Left renal pelvis (tissue), 4 donors: ENCODE results near the gene LAYN. TPM values are rescaled to one million over a fixed set of nuclear protein-coding genes. Genes with fewer than 3 reads are reported as not detected.

ENCODE experiments used
- DNase-seq, 4 donors: peaks; one replicate each; pipeline ENCODE4 v3.0.0-alpha.2; 2013; ENCODE audit warnings: low read depth in 4 of 4, low spot score in 3 of 4
- polyA plus RNA-seq, 4 donors: library from polyadenylated mRNA; unstranded; fragments of 120-200 nt; gene quantifications; one replicate each; pipeline ENCODE4 v1.2.1, GENCODE V29; 2013; ENCODE audit not compliant: insufficient read length in 4 of 4

LAYN gene
- polyA plus RNA-seq, 4 donors, result 4.6 to 8.7 (median 7.6) TPM

- no peak for DNase-seq
These were observed 50.9 kb downstream of the LAYN start for GRCh38 chr11:111591187-111591960.

- DNase-seq, result no peak
These were observed 52.0 kb downstream of the LAYN start for GRCh38 chr11:111592491-111592890.

DNA sequence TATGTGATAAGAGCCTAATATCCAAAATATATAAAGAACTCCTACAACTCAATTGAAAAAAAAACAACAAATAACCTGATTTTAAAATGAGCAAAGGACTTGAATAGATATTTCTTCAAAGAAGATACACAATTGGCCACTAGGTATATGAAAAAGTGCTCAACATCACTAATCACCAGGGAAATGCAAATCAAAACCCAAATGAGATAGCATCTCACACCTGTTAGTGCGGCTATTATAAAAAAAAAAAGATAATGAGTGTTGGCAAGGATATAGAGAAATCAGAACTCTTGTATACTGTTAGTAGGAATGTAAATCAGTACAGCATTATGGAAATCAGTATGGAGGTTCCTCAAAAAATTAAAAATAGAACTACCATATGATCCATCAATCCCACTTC lies 55.8 kb downstream of the LAYN start:
- DNase-seq, result no peak

DNA sequence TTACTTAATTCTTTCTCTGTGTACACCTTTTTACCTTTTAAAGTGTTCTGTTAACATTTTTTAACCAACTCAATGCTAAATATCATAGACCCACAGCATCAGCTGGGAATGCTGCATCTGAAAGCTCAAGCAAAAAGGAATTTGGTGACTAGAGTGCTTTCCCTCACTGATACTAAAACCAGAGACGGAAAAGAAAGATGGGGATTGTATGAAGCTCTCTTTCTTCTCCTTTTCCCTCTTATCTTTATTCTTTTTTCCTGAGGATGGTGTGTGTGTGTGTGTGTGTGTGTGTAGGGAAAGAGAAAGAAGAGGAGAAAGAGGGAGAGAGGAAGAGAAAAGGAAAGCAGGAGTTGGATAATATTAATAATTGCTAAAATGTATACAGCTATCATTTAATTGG lies 57.6 kb downstream of the LAYN start:
- no peak for DNase-seq

- DNase-seq, result no peak
These were observed 58.0 kb downstream of the LAYN start for GRCh38 chr11:111598559-111598958.

GRCh38 chr11:111601636-111601978 lies 61.1 kb downstream of the LAYN start:
- no peak for DNase-seq

DNA sequence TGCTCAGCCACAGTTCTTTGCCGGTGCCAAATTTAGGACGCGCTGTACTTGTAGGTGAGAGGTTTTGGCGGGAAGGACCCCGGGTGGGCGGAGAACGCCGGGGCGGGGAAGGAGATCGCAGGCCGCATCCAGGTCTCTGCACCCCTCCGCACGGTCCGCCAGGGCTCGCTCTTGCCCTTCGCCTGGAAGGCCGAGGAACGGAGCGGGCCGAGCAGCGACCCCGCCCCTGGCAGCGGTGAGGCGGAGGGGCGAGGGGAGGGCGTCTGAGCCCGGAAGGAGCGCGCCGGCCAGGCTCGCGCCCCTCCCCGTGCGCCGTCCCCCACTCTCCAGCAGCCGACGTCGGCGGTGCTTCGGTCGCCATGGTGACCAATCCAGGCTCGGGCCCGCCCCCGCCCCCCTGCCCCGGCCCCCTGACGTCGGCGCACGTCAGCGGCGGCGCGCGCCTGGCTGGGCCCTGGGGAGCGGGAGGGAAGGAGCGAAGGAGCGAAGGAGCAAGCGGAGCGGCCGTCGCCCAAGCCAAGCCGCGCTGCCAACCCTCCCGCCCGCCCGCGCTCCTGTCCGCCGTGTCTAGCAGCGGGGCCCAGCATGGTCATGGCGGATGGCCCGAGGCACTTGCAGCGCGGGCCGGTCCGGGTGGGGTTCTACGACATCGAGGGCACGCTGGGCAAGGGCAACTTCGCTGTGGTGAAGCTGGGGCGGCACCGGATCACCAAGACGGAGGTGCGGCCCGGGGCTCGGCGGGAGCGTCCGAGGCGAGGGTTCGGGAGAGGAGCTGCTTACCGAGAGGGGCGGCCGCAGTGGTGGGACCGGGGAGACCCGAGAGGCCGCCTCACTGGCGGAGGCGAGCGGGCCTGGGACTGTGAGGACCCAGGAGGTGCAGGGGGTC lies 61.7 kb downstream of the LAYN start, which contains the start of gene SIK2:
Gene SIK2 (plus strand): TSS at position 471 of the 886 bp plus-strand sequence. CDS start 115 bp downstream, at position 586.
- DNase-seq, result peak; percentile 80 to 91 (median 90)

DNA sequence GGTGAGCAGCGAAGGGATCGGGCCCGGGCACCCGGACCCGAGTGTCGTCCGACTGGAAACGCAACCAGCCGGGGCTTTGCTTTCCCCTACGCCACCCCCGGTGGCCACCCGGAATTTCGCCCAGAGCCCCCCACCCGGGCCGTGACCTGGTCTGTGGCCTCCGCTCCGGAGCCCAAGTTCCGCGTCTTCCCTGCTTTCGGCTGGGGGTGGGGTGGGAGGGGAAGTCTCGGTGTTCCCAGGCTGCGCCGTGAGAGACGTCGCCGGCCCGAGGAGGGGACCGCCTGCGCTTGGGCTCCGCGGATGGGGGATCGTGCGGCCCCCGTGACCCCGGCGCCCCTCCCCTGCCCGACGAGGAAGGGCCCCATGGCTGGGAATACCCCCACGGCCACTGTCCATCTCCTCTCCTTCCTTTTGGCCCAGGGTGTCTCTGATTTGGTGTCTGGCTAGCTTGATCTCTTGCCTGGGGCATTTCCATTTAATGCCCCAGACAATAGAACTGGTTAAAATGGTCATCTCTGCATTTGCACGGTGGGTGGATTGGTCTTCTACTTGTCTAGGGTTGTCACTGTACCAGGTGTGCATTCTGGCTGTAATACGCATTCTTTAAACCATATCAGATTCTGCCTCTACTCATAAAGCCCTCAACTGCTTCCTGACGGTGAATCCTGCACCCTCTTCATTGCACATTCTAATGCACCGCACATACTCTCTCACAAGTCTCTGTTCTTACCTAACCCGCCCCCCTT lies 62.5 kb downstream of the LAYN start:
- DNase-seq, result peak in 1 of 4 donors; percentile 37

DNA sequence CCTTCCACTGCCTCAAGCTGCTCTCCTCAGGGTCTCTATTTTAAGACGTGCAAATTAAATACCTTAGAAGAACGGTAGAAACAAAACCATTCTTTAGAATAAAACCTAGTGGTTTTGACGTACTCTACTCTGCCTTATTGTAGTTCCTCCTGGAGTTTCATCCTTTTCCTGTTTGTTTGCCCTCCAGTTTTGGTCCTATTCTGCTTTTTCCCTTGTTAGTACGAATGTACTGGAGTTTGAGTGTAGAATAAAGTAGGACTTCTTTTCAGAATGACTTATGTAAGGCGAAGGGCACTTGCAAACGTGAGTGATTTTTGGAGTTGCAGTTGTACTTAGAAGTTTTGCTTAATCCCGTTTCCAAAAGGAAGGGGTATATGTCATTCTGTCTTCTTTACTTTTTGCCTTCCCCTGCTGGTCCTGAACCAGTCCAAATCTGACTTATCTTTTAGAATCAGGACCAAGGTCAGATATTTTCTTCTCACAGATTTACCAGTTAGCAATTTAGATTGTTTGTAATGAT lies 63.2 kb downstream of the LAYN start:
- DNase-seq, result no peak

DNA sequence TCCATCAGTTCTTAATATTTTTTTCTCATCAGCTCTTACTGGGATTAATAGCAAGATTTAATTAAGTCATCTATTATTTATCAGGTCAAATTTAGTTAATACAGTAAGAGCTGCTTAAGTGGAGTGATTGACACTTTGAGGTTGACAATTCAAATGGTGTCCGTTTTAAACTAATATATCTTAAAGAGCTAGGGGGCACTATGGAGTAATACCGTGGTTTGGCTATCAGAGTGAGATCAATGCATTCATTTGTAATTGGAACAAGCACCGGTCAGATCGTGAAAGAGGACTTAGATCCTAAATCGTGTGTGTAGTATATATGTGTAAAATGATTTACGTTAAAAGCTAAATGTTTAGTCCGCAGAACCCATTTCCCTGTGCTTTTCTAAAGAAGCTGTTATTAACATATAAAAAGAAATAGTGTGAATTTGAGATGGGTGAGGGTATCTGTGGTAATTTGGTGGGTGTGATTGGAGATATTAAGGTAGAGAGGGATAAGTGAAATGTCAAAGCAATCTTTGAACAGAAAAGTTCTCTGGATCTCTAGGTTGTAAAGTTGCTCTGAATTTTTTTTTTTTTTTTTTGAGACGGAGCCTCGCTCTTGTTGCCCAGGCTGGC lies 64.0 kb downstream of the LAYN start:
- no peak for DNase-seq

- no peak for DNase-seq
These were observed 65.2 kb downstream of the LAYN start for GRCh38 chr11:111605681-111606080.

DNA sequence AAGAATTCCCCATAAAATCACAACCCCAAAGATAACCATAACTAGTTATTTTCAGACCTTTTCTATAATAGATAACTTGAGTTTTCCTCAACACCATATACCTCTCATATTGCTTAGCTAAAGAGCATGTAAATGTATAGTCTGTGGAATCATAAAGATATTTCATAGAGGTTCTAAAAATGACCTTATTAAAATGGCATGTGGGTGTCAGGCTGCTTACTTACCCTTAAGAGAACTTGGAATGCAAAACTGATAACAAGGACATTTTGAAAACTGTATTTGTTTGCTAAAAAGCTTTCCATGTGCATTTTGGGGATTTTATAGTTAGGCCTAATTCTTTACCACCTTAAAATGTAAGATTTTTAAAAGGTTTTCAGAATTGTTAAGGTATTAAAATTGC lies 66.5 kb downstream of the LAYN start:
- DNase-seq, result no peak

DNA sequence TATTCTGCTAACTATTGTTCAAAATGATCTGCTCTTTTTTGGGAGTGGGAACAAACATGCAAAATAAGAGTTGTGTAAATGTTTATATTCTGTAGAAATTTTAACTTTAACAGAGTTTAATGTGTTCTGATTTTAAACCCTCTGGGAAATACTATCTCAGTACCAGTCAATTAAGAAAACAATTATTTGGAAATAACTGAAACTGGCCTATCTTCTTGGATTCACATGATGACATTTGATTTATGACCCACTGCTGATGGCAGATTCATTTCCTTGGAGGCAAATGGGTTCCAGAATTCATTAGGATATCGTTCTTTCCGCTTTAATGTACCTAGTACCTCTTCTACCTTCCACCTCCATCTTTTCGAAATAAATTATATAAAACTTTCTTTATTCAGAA lies 67.2 kb downstream of the LAYN start:
- no peak for DNase-seq

Other genes starting within 250 kb of the LAYN start
- gene POU2AF3, start 242.2 kb upstream of the LAYN start, polyA plus RNA-seq, result 10 to 100 TPM in 1 of 4 donors, 1 to 10 TPM in 3; 4.3 to 10.5 (median 8.0) TPM
- gene POU2AF1, start 161.4 kb upstream of the LAYN start, polyA plus RNA-seq, result 1 to 10 TPM in 1 of 4 donors, under 1 TPM in 3; 0.26 to 1.3 (median 0.51) TPM
- gene BTG4, start 28.3 kb upstream of the LAYN start, polyA plus RNA-seq, result not detected
- gene HOATZ, start 25.9 kb upstream of the LAYN start, polyA plus RNA-seq, result under 1 TPM in 2 of 4 donors, not detected in 2; 0.15 to 0.16 TPM
- 10 to 100 TPM; 15.6 to 25.0 (median 20.7) TPM for gene SIK2, start 61.7 kb downstream of the LAYN start, polyA plus RNA-seq
- gene PPP2R1B, start 225.7 kb downstream of the LAYN start, polyA plus RNA-seq, result 10 to 100 TPM; 14.3 to 24.5 (median 22.1) TPM